ENCODE data around the gene KRT10.
A peak's percentile ranks its signal among the peaks of the same experiment; 100 is the strongest.
"Not testable (repeated sequence)": the region's sequence is repeated elsewhere in the genome, so short reads cannot be mapped to it uniquely, and the experiment has no call there.

KRT10 gene

GRCh38 chr17:40822132-40822812 is at the start of gene KRT10:
KRT10 (minus strand) TSS chr17:40822614; CDS start chr17:40822585, 29 bp downstream.
- DNase-seq = no peak

GRCh38 chr17:40871316-40871715 is 48.9 kb upstream of the KRT10 start:
- no peak for DNase-seq

- DNase-seq = no peak
These were observed 47.7 kb upstream of the KRT10 start for GRCh38 chr17:40870136-40870535.

- DNase-seq = no peak
These were observed 44.4 kb upstream of the KRT10 start, which contains the start of gene KRT12 for GRCh38 chr17:40866838-40867237. KRT12 (minus strand) TSS chr17:40867223; CDS start chr17:40867186, 37 bp downstream.

GRCh38 chr17:40864661-40865390 is 42.4 kb upstream of the KRT10 start:
- DNase-seq = no peak

GRCh38 chr17:40862985-40863733 is 40.7 kb upstream of the KRT10 start:
- no peak for DNase-seq

- no peak for DNase-seq
These were observed 37.1 kb upstream of the KRT10 start for GRCh38 chr17:40859536-40859935.

GRCh38 chr17:40858667-40859066 is 36.3 kb upstream of the KRT10 start:
- not testable (repeated sequence) for DNase-seq

- DNase-seq = no peak
These were observed 35.1 kb upstream of the KRT10 start for GRCh38 chr17:40857535-40857934.

- peak; percentile 83 for DNase-seq
These were observed 31.9 kb upstream of the KRT10 start for GRCh38 chr17:40854175-40854814.

- no peak for DNase-seq
These were observed 29.9 kb upstream of the KRT10 start for GRCh38 chr17:40852364-40852763.

GRCh38 chr17:40850293-40850972 is 28.0 kb upstream of the KRT10 start:
- peak; percentile 9 for DNase-seq

- no peak for DNase-seq
These were observed 27.3 kb upstream of the KRT10 start for GRCh38 chr17:40849723-40850122.

- DNase-seq = no peak
These were observed 26.3 kb upstream of the KRT10 start for GRCh38 chr17:40848583-40849235.

- no peak for DNase-seq
These were observed 24.2 kb upstream of the KRT10 start for GRCh38 chr17:40846515-40847144.

GRCh38 chr17:40844671-40845107 is 22.3 kb upstream of the KRT10 start:
- no peak for DNase-seq

- no peak for DNase-seq
These were observed 20.8 kb upstream of the KRT10 start for GRCh38 chr17:40843242-40843641.

GRCh38 chr17:40841246-40841645 is 18.8 kb upstream of the KRT10 start:
- DNase-seq = no peak

- no peak for DNase-seq
These were observed 16.8 kb upstream of the KRT10 start for GRCh38 chr17:40839194-40839593.

- no peak for DNase-seq
These were observed 13.6 kb upstream of the KRT10 start for GRCh38 chr17:40836020-40836419.

GRCh38 chr17:40833882-40834281 is 11.5 kb upstream of the KRT10 start:
- no peak for DNase-seq
